Measurements from ENCODE around the gene RAD51AP2. TPM values are rescaled to one million over a fixed set of nuclear protein-coding genes. Genes with fewer than 3 reads are reported as not detected.

Gene RAD51AP2
- total and polyA plus RNA-seq, 2 of the 8 experiments (the other 6 are each of a cell fraction or from before 2014, with no cell fraction given), result 0.02 to 0.20 TPM

GRCh38 chr2:17547737-17548136, 29.5 kb upstream of the RAD51AP2 start:
- no peak overlapping the region for H3K9ac ChIP-seq (replicated peaks in 1 of 4; ENCODE audit: extremely low read depth in 1 of 4, low read depth in 3 of 4, low read length in 3 of 4)
- H3K14ac ChIP-seq (ENCODE audit: insufficient read length), result no peak overlapping the region
- no peak overlapping the region for H3K56ac ChIP-seq (replicated peaks; ENCODE audit: insufficient read length, low read depth, low read length)
- H2BK12ac ChIP-seq (ENCODE audit: low read depth, low read length), result no peak overlapping the region
- no peak overlapping the region for H2BK20ac ChIP-seq (ENCODE audit: low read length)
- H3K79me1 ChIP-seq (ENCODE audit: low read depth, low read length), result peaks cover 2% of the 10 kb centered on the region; the same call in 1 of the 2 replicates
- no peaks in the 10 kb centered on the region for H3K27me3 ChIP-seq (replicated peaks in 1 of 4; ENCODE audit: control insufficient read depth in 3 of 4, extremely low read depth in 1 of 4, insufficient read depth in 3 of 4, low read length in 3 of 4)
- no peak overlapping the region for H2AK5ac ChIP-seq (ENCODE audit: low read depth, low read length)
- H2AFZ ChIP-seq (ENCODE audit: low read length), result no peak overlapping the region
- CTCF ChIA-PET (ENCODE audit: partially characterized antibody), result interaction anchor here (0.8 to 1.5 kb wide), 3 partner anchors 9 to 15 kb away, joined by 3 read pairs; no protein-coding TSS in a partner anchor
- H3K36me3 ChIP-seq (ENCODE audit: control insufficient read depth in 2 of 4, insufficient read depth in 4 of 4, low read length in 3 of 4), result peaks cover 0 to 6% (median 2%) of the 10 kb centered on the region in 4 experiments; a peak in 2 of 8 replicates
- no peak overlapping the region for H3K27ac ChIP-seq (ENCODE audit: low read depth, low read length)
- no peak overlapping the region for H3K4ac ChIP-seq (replicated peaks; ENCODE audit: insufficient read length, low read depth, low read length)
- no peak overlapping the region for H2BK15ac ChIP-seq (ENCODE audit: low read length)
- H3K4me2 ChIP-seq (ENCODE audit: insufficient read depth in 1 of 2, low read depth in 2 of 2, low read length in 2 of 2), result 0 out of 4 replicates have a peak overlapping the region, but pooled peaks of 1 of the 2 experiments have one; percentile 6
- H4K20me1 ChIP-seq (replicated peaks in 1 of 2; ENCODE audit: control insufficient read depth in 1 of 2, insufficient read depth in 2 of 2, low read length in 2 of 2), result no peaks in the 10 kb centered on the region
- H4K91ac ChIP-seq (replicated peaks; ENCODE audit: insufficient read length, low read length), result no peak overlapping the region
- peaks cover 4 to 22% (median 15%) of the 10 kb centered on the region in 4 experiments; a peak in 6 of 7 replicates for H3K4me1 ChIP-seq (replicated peaks in 1 of 4; ENCODE audit: control insufficient read depth in 3 of 4, insufficient read depth in 4 of 4, low read length in 3 of 4)
- no peak overlapping the region for H4K8ac ChIP-seq (ENCODE audit: extremely low read depth, insufficient read depth, low read length)
- no peak for FAIRE-seq
- no peak overlapping the region for H3K4me3 ChIP-seq (ENCODE audit: extremely low read depth in 1 of 4, insufficient read depth in 2 of 4, low read depth in 3 of 4, low read length in 4 of 4)
- no peak overlapping the region for H2BK120ac ChIP-seq (replicated peaks; ENCODE audit: low read depth, low read length)
- H3K23ac ChIP-seq (ENCODE audit: insufficient read length), result no peak overlapping the region
- TF ChIP-seq CHD2 (IDR thresholded peaks at IDR 0.05; ENCODE audit: low read length) (no peak), CBX5 (IDR thresholded peaks at IDR 0.05; ENCODE audit: low read depth, low read length) (no peak), FOSL1 (IDR thresholded peaks at IDR 0.05; ENCODE audit: insufficient read depth, low read depth, low read length) (no peak), MAFK (IDR thresholded peaks at IDR 0.05; ENCODE audit: low read depth, low read length) (no peak), TBP (IDR thresholded peaks at IDR 0.05; ENCODE audit: low read depth, low read length) (no peak), KDM5A (IDR thresholded peaks at IDR 0.05; ENCODE audit: low read length) (no peak), PHF8 (conservative IDR thresholded peaks at IDR 0.05; ENCODE audit: low read depth, low read length) (no peak)
- H3K79me2 ChIP-seq (ENCODE audit: control insufficient read depth in 1 of 2, insufficient read depth in 2 of 2, low read length in 2 of 2), result peaks cover 22 to 77% of the 10 kb centered on the region in 2 experiments
- no peak overlapping the region for H3K18ac ChIP-seq (ENCODE audit: extremely low read depth, low read length)
- no peak overlapping the region for H2BK5ac ChIP-seq (ENCODE audit: low read depth, low read length)
- POLR2A ChIA-PET (ENCODE audit: partially characterized antibody), result interaction anchor here (1.0 to 2.2 kb wide), 4 partner anchors 9 to 124 kb away, joined by 3 to 12 read pairs (median 3); partner anchors contain the start of gene VSNL1
- DNase-seq (ENCODE audit: low read depth in 1 of 2, low spot score in 2 of 2), result no peak
- peaks cover 2% of the 10 kb centered on the region; the same call in 1 of the 2 replicates for H3K23me2 ChIP-seq (ENCODE audit: low read depth, low read length)
- H4K5ac ChIP-seq (ENCODE audit: insufficient read length, low read depth, low read length), result peak overlapping the region; percentile 44
- H3K9me3 ChIP-seq (ENCODE audit: insufficient read depth in 2 of 2, low read depth in 1 of 2, low read length in 1 of 2), result no peaks in the 10 kb centered on the region
- WGBS, 2 experiments (ENCODE audit: extremely low coverage in 1 of 2, insufficient coverage in 1 of 2, insufficient read length in 1 of 2, insufficient replicate concordance in 2 of 2, low coverage in 1 of 2, low lambda C conversion rate in 2 of 2, missing lambda C conversion rate in 1 of 2), result 55% methylated on average over 5 of the region's 5 CpGs; no CpG with 5 or more reads in 1 of the 2 experiments

Measured in H1 (cell line).